Activated CD4-positive, CD25-positive, alpha-beta regulatory T cell treated with anti-CD3 and anti-CD28 coated beads, Interleukin-2, amount 50 U/mL, for 16 hours (primary cell): ENCODE data around the gene HAUS7.
A peak's percentile ranks its signal among the peaks of the same experiment; 100 is the strongest.

ENCODE experiments used
- DNase-seq: peaks from one replicate; pipeline ENCODE4 v3.0.0-alpha.2; 2020; ENCODE audit warnings: low read depth, low spot score

The HAUS7 gene

DNA sequence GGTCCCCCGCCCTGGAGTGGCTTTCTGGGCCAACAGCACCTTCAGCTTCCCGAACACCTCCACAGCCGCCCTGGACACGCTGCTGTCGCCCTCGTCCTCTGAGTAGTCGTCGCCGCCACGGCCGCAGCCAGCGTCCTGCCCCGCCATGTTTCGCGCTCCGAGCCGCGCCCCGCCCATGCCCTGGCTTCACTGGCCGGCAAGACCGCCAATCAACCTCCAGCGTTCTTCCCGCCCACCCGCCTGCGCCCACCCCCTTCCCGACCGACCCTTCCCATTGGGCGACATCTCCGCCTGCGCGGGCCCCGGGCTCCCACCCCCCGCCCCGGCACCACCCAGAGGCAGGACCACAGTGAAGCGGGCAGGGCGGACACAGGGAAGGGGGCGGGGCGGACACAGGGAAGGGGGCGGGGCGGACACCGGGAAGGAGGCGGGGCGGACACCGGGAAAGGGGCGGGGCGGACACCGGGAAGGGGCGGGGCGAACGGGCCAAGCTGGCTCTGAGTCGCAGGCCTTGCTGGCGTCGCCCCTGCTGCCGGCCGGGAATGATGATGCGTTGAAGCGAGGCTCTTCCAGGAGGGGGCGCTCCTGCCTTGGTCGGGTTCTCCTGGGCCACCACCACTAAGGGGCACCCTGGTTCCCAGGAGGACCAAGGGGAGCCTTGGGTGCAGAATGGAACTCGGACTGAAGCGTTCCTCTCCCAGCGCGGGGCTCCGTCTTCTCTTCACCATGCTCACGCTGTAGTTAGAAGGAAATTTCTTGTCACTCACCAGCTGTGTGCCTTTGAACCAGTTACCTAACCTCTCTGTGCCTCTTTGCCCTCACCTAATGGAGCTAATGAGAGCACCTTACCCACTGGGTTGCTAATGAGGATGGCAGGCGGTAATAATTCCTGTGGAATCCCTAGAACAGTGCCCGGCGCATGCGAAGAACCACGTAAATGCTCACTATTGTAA lies at the start of gene HAUS7:
HAUS7 (minus strand) TSS at position 166 of the 953 bp plus-strand sequence; CDS start at position 147, 19 bp downstream.
- DNase-seq: peak; percentile 77

DNA sequence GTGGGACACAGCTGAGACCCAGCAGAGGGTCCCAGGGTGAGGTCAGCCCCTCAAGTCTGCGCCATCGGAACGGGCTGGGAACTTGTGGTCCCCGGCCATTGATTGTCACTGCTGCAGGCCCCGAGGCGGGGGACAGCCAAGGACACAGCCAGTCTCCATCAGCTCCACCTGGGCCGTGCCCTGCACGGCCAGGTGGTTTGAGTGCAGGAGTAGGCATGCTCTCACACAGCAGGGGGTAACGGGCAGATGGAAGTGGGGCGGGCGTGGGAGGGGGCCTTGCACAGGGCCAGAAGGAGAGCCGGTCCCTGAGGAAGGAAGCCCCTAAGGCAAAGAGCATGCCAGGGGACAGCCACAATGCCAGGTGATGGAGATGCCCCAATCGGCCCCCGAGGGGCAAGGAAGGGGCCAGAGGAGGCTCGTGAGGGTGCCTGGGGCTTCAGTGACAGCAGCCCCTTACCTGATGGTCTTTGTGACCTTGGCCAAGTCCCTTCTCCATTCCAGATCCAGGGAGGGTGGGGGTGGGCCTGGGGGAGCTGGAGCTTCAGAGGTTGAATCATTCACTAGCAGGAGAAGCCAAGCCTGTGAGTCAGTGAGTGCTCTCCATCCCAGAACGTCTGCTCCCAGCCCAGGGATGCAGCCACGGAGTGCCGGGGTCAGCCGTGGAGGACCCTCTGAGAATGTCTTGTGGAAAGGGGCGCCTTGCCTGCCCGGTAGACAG lies 49.4 kb upstream of the HAUS7 start:
- no peak for DNase-seq

DNA sequence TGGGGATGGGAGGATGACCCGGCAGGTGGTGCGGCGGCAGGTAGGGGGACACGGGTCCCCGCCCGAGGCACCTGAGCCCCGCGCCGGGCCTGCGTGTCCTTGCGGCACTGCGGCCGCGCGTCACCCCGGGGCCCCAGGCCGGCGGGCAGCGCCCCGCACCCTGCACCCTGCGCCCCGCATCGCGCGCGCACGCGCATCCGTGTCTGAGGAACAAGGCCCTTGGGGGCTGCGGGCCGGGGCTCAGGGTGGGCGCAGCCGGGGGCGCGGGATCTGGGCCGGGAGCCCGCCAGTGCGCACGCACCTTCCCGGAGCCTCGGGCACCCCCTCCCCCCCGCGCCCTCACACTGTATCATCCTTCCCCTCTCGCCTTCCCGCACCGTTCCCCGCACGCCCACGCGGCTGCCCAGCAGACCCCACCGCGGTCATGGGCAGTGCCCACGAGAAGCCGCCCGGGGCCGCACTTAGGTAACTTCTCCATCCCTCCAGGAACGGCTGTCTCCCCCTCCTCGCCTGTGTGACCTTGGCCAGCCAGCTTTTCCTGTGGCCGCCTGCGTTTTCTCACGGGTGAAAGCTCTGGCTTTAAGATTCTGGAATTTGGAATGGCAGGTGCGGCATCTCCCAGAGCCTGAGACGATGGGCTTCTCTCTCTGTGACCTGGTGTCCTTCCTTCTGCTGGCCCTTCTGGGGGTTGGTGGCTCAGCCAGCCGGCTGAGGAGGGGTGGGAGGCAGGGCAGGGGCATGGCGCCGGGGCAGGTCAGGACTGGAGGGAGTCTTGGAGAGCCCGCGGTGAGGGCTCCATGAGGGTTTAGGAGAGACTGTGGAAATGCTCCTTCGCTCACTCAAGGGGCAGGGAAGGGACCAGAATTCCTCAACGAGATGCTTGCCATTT lies 47.8 kb upstream of the HAUS7 start:
- DNase-seq: no peak

DNA sequence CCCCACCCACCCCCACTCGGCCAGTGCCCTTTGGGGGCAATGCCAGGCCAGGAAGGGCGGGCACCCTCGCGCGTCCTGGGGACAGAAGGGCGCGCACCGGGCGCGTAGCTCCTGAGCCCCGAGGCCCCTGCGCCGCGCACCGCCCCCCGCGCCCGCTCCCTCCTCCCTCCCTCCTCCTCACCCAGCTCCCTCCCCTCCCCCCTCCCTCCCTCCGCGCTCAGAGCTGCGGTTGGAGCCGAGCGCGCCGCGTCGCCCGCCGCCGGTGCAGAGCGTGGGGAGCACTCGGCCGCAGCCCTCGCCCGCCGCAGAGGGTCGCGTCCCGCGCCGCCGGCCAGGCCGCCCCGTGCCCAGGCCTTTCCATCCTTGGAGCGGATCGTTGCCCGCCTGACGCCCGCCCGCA lies 47.0 kb upstream of the HAUS7 start, which contains the start of gene ATP2B3:
ATP2B3 (plus strand) TSS at position 220 of the 400 bp plus-strand sequence. CDS start 18,606 bp downstream, outside the sequence.
- no peak for DNase-seq

- DNase-seq: no peak
Observed at GRCh38 chrX:153516073-153516472, 45.7 kb upstream of the HAUS7 start.

DNA sequence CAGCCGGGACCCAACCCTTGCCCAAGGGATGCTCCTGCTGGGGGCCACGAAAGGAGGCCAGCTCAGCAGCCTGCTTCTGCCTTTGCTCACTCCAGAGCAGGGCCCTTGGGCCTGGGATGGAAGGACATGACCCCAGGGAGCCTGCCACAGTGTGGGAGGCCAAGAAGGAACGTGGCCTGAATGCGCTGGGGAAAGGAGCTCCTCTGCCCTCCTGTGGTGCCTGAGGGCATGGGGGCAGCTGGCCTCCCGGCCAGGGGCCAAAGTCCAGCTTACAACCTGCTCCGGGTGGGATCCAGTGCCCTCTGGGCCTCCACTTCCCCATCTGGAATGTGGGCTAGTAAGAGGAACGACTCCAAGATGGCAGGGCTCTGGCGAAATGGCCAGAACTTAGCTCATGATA lies 45.1 kb upstream of the HAUS7 start:
- DNase-seq: no peak

DNA sequence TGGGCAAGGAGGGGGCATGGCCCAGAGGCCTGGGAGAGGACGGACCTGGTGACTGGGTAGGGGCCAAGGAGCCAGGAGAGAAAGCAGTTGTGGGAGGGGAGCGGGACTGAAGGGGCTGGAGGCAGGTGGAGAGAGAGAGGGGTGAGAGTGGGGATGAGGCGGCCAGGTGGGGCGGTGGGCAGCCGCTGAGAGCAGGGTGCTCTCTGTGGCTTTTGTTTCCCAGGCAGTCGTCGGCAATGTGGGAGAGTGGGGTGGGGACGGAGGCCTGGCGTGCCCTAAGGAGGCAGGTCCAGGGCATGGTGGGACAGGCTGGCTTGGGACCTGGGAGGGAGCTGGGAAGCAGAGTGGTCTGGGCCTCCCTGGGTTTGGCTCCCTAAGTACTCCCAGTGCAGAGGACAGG lies 43.9 kb upstream of the HAUS7 start:
- no peak for DNase-seq

DNA sequence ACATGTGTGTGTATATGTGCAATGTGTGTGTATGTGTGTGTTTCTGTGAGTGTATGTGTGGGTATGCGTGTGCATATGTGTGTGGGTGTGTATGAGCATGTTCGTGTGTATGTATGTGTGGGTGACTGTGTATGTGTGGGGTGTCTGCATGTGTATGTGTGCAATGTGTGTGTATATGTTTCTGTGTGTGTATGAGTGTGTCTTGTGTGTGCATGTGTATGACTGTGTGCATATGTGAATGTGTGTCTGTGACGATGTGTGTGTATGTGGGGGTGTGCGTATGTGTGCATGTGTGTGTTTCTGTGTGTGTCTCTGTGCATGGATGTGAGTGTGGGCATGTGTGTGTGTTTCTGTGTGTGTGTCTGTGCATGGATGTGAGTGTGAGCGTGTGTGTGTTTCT lies 42.9 kb upstream of the HAUS7 start:
- DNase-seq: no peak

DNA sequence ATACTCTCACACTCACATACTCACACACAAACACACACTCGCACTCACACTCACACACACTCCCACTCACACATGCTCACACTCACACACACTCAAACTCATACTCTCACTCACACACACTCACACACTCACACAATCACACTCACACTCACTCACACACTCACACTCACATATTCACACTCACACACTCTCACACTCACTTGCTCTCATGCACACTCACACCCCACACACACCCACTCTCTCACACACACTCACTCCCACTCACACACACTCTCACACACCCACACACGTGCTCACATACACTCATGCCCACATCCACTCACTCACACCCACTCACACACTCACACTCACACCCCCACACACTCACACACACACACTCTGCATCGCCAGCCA lies 42.1 kb upstream of the HAUS7 start:
- no peak for DNase-seq

DNA sequence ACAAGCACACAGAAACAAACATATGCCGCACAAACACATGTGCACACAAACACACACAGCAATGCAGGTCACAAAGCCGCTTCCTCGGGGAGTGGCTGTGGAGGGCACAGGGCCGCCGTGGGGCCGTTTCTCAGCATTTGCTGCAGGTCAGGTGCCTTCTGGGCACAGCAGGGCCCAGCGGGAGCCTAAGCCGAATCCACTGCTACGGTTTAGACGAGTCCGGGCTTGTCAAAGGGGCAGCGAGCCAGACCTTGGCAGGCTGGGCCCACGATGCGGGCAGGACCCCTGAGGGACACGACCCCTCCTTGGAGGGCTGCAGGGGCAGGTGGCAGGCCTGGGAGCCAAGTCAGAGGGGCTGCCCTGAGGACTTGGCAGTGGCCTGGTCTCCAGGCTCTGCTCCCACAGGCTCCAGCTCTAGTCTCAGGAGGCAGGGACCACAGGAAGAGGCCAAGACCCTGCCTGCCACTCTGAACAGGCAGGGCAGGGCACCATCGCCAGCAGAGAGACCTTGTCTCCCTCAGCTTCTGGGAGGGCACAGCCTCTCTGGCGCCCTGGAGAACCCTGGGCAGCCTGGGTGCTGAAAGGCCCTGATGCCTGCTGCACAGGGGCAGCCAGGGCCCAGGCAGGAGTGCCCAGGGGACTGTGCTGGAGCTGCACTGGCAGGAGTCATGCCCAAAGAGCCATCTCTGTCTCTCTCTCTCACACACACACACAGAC lies 41.6 kb upstream of the HAUS7 start:
- DNase-seq: no peak

- DNase-seq: no peak
Observed at GRCh38 chrX:153510383-153510782, 40.0 kb upstream of the HAUS7 start.

DNA sequence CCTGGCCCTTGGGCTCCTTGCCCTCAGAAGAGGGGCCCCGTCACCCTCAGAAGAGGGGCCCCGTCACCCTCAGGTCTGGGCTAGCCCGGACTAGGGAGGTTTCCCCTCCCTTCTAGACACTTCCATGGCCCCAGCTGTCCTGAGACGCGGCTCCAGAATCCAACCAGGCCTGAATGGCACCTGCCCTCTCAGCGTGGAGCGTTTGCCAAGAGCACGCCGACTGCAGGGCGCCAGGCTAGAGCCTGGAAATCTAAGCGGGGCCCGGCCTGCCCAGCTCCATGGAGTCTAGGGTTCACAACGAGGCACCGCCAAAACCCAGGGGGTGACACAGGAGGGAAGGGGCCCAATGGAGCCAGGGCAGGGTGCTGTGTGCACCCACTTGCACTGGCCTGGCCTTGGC lies 39.2 kb upstream of the HAUS7 start:
- DNase-seq: no peak

GRCh38 chrX:153507484-153508178 lies 37.3 kb upstream of the HAUS7 start:
- DNase-seq: peak; percentile 72

- DNase-seq: no peak
Observed at GRCh38 chrX:153505361-153505760, 35.0 kb upstream of the HAUS7 start.

DNA sequence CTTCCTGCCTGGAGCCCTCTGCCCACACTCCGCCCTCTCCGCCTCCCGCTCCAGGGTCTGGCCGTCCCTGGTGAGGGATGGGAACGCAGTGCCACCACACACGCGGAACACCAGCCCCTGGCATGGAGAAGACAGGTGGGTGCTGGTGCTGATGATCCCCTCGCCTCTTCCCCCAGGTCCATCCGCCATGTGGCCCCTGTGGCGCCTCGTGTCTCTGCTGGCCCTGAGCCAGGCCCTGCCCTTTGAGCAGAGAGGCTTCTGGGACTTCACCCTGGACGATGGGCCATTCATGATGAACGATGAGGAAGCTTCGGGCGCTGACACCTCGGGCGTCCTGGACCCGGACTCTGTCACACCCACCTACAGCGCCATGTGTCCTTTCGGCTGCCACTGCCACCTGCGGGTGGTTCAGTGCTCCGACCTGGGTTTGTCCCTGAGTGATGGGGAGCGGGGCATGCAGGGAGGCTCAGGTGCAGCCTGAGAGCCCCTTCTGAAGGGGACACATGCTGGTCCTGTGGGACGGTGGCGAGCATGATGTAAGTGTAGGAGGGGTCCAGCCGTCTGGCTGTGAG lies 34.2 kb upstream of the HAUS7 start:
- DNase-seq: no peak

- DNase-seq: no peak
Observed at GRCh38 chrX:153502796-153503195, 32.4 kb upstream of the HAUS7 start.

DNA sequence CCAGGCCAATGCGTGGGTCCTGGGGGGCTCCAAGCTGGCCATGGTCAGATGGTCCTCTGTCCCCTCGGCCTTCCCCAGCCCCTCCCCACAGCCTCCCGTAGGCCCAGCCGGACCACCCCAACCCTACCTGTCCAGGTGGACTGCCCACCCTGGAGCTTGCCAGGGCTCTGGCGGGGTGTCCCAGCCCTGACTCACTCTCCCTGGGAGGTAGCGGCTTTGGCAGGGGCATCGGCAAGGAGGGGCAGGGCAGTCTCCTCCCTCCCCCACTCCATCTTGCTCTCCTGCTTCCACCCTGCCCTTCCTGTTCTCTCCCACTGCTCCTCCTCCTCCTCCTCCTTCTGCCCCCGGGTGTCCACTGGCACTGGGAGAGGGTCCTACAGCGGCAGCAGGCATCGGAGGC lies 31.8 kb upstream of the HAUS7 start:
- no peak for DNase-seq

GRCh38 chrX:153501530-153501929 lies 31.2 kb upstream of the HAUS7 start:
- no peak for DNase-seq

DNA sequence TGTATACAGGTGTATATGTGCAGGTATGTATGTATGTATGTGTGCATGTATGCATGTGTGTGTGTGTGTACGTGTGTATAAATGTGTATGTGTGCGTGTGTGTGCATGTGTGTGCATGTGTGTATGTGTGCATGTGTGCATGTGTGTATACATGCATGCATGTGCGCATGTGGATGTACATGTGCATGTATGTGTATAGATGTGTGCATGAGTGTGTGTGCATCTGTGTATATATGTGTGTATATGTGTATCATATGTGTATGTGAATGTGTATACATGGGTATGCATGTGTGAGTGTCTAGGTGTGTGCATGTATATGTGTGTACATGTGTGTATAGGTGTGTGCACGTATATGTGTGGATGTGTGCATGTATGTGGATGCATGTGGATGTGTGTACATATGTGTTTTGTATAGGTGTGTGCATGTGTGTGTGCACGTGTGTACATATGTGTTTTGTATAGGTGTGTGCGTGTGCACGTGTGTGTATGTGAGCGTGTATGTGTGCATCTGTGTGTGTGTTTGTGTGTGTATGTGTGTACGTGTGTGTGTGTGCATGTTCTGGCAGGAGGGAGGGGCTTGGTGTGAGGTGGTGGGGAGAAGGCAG lies 30.4 kb upstream of the HAUS7 start:
- DNase-seq: no peak

GRCh38 chrX:153499876-153500275 lies 29.5 kb upstream of the HAUS7 start:
- DNase-seq: no peak
